GM13977 (cell line): ENCODE results near the gene MAPKAPK2.
"Not testable (repeated sequence)": the region's sequence is repeated elsewhere in the genome, so short reads cannot be mapped to it uniquely, and the experiment has no call there.

Experiments used
- DNase-seq: peaks from one replicate; pipeline ENCODE4 v3.0.0; 2012; ENCODE audit warnings: low spot score
- in situ Hi-C: fragments of 300-500 bp; cut with MboI; formaldehyde crosslinking; loops from one replicate; pipeline ENCODE4 v1.12.0; 2022; ENCODE audit warnings: low sequenced_read_pairs, low pct_unique_long_range_greater_than_20kb, mixed read lengths, inconsistent platforms; ENCODE audit not compliant: unreplicated experiment
- TF ChIP-seq, protein P1 (sequence below): IDR thresholded peaks from 2 replicates; pipeline ENCODE4 v1.5.1; 2012; ENCODE audit warnings: mild to moderate bottlenecking, control low read depth; ENCODE audit not compliant: insufficient read depth; ENCODE audit errors: extremely low read depth, missing control alignments

The MAPKAPK2 gene

GRCh38 chr1:206684478-206685333 lies at the start of gene MAPKAPK2:
TSS of gene MAPKAPK2 (plus strand) at chr1:206684905. CDS start at chr1:206685230, 325 bp downstream.
- DNase-seq: peak; percentile 98
- in situ Hi-C loops: no loop called here
- TF ChIP-seq, protein P1, sequence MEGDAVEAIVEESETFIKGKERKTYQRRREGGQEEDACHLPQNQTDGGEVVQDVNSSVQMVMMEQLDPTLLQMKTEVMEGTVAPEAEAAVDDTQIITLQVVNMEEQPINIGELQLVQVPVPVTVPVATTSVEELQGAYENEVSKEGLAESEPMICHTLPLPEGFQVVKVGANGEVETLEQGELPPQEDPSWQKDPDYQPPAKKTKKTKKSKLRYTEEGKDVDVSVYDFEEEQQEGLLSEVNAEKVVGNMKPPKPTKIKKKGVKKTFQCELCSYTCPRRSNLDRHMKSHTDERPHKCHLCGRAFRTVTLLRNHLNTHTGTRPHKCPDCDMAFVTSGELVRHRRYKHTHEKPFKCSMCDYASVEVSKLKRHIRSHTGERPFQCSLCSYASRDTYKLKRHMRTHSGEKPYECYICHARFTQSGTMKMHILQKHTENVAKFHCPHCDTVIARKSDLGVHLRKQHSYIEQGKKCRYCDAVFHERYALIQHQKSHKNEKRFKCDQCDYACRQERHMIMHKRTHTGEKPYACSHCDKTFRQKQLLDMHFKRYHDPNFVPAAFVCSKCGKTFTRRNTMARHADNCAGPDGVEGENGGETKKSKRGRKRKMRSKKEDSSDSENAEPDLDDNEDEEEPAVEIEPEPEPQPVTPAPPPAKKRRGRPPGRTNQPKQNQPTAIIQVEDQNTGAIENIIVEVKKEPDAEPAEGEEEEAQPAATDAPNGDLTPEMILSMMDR: no peak

GRCh38 chr1:206635080-206635977 lies 49.4 kb upstream of the MAPKAPK2 start, which contains the start of gene DYRK3:
TSS of gene DYRK3 (plus strand) at chr1:206635536. CDS start at chr1:206635704, 168 bp downstream.
- TF ChIP-seq, protein P1: no peak

GRCh38 chr1:206635978-206636345 lies 48.7 kb upstream of the MAPKAPK2 start:
- DNase-seq: no peak

More at GRCh38 chr1:206635080-206635977, 49.4 kb upstream of the MAPKAPK2 start, which contains the start of gene DYRK3:
- in situ Hi-C loops: no loop called here
- DNase-seq: peak; percentile 94

GRCh38 chr1:206636671-206637070 lies 48.0 kb upstream of the MAPKAPK2 start:
- in situ Hi-C loops: no loop called here
- TF ChIP-seq, protein P1: no peak
- DNase-seq: no peak

More at GRCh38 chr1:206635978-206636345, 48.7 kb upstream of the MAPKAPK2 start:
- TF ChIP-seq, protein P1: no peak
- in situ Hi-C loops: no loop called here

DNA sequence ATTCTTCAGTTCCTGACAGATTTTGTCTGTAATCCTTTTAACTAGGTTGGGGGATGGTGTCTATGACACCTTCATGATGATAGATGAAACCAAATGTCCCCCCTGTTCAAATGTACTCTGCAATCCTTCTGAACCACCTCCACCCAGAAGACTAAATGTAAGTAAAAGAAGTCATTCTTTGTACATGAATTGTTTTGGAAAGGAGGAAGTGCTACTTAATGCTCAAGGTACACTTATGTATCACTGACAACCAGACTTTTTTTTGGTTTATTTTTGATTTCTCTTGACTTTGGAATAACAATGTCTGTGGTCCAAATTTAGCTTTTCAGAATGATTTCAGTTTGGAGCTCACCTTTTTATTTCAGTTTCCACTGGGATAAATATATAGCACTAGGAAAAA lies 47.1 kb upstream of the MAPKAPK2 start:
- in situ Hi-C loops: no loop called here
- DNase-seq: no peak
- TF ChIP-seq, protein P1: no peak

DNA sequence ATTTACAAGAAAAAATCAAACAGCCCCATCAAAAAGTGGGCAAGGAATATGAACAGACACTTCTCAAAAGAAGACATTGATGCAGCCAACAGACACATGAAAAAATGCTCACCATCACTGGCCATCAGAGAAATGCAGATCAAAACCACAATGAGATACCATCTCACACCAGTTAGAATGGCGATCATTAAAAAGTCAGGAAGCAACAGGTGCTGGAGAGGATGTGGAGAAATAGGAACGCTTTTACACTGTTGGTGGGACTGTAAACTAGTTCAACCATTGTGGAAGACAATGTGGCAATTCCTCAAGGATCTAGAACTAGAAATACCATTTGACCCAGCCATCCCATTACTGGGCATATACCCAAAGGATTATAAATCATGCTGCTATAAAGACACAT lies 42.6 kb upstream of the MAPKAPK2 start:
- DNase-seq, in situ Hi-C loops: not testable (repeated sequence)
